NCI-H1092 (cell line): ENCODE results near the gene CCK.
"Not testable (repeated sequence)": the region's sequence is repeated elsewhere in the genome, so short reads cannot be mapped to it uniquely, and the experiment has no call there.

ENCODE experiments used
- DNase-seq: peaks from one replicate; lab custom pipeline; 2025; lab: John Stamatoyannopoulos, UW

The CCK gene, protein sequence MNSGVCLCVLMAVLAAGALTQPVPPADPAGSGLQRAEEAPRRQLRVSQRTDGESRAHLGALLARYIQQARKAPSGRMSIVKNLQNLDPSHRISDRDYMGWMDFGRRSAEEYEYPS

DNA sequence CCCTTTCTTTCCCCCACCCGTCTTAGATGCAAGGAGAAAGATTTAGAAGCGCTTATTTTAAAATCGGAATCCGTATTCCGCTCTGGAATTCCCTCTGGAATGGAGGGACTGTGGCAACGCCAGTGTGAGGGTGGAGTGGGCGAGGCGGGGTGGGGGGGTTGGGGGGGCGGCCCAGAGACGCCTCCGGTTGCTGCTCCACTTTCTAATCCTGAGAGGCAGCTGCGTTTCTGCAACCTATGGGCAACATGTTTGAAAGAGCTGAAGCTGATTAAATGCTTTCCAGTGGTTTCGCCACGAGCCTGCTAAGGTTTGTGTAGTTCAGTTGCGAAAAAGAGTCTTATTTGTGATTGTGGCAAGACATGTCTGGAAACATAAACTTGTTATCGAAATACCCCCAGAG lies at the start of gene CCK:
Gene CCK (minus strand): TSS at position 101 of the 400 bp plus-strand sequence. CDS start 2,555 bp downstream, outside the sequence.
- DNase-seq: no peak

DNA sequence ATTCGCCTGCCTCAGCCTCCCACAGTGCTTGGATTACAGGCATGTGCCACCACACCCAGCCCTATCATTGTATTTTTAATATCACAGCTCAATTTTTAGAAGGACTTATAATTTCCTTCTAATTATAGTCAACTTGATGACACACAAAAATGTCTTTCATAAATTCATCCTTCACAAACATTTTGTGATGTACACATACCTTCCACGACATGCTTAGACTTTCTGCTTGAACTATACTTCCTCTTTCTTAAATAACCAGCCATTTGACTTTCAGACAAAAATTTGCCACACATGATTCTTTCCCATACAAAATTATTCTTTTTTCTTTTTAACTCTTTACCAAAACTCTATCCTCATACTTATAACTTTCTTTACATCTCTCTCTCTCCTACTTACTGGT lies 48.4 kb upstream of the CCK start:
- DNase-seq: no peak

GRCh38 chr3:42308651-42309050 lies 42.7 kb upstream of the CCK start:
- DNase-seq: no peak

DNA sequence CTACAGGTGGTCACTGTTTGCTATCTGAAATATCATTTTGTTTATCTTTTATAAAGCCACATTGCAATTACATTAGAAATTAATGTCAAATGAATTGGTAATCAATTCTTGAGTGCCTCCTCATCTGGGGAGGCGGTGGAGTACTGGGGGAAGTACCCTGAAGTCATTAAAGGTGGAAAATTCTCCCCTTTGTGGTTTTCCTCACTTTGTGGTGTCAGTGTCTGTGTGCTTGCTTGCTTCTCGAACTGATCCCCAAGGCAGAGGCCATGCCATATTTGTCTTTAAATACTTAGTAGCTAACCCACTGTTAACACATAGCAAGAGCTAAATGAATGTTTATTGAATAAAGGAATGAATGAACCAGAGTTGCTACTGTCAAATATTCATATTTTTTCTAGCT lies 40.5 kb upstream of the CCK start:
- DNase-seq: no peak

- DNase-seq: no peak
Observed at GRCh38 chr3:42302924-42303634, 37.1 kb upstream of the CCK start.

DNA sequence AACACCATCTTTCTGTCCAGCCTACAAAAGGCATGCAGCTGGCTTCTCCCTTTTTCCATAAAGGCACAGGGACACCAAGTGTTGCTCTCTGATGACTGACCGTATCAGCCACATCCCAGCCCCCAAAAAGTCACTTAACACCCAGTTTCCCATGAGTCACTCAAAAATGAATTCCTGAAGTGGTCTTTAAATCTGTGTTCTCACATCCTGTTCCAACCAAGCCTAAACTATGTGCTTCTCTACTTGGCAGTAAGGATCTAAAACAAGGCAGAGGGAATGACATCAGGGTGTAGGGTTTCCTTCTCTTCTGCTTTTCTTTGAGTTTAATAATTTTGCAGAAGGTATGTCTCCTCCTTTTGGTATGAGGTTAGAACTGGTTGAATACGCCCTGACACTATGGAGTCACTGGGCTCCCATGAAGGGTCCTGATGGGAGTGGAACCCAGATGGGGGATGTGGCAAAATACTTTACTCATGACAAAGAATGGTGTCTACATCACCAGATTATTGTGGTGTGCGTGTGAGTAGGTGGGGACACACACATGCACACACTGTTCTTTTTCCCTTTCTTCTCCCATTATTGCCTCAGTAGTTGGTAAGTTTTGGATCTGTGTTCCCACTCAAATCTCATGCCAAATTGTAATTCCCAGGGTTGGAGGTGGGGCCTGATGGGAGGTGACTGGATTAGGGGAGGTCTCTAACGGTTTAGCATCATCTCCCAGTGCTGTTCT lies 35.6 kb upstream of the CCK start:
- DNase-seq: no peak

DNA sequence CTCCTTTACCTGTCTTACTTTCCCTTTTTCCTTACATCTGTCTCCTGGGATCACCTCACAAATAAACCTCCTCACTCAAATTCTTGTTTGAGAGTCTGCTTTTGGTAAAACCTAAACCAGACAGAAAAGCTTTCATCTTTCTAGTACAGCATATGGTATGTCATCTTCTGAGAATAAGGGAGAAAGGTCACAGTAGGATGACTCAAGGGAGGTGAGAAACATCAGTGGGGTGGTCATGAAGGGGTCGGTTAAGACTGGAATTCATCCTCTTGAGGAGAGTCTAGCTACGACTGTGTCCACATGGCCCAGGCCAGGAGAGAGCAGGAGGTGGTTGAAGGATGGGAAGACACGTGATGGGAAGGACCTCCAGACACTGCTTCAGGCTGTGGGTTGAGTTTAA lies 34.8 kb upstream of the CCK start:
- no peak for DNase-seq

- no peak for DNase-seq
Observed at GRCh38 chr3:42300013-42300412, 34.0 kb upstream of the CCK start.

- DNase-seq: no peak
Observed at GRCh38 chr3:42298259-42298658, 32.3 kb upstream of the CCK start.

- no peak for DNase-seq
Observed at GRCh38 chr3:42292009-42292408, 26.0 kb upstream of the CCK start.

- no peak for DNase-seq
Observed at GRCh38 chr3:42290966-42291714, 25.2 kb upstream of the CCK start.

- no peak for DNase-seq
Observed at GRCh38 chr3:42289026-42289425, 23.0 kb upstream of the CCK start.

DNA sequence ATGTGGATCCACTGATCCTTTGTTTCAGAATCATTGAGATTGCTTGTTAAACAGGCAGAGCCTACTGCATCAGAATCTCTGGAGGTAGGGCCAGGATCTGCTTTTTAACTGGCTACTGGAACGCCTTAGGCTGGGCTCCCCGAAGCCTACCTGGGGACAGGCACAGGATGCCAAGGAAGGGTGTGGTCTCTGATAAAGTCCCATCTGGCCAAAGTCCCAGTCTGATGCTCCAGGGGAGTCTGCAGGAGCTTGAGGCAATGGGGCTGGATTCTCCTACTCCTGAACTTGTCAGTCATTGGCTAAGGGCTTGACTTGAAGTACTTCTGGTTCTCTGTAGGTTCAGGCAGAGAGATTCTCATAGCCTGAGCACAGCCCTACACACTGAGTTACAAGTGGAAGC lies 22.4 kb upstream of the CCK start:
- no peak for DNase-seq

- not testable (repeated sequence) for DNase-seq
Observed at GRCh38 chr3:42287423-42287822, 21.4 kb upstream of the CCK start.

DNA sequence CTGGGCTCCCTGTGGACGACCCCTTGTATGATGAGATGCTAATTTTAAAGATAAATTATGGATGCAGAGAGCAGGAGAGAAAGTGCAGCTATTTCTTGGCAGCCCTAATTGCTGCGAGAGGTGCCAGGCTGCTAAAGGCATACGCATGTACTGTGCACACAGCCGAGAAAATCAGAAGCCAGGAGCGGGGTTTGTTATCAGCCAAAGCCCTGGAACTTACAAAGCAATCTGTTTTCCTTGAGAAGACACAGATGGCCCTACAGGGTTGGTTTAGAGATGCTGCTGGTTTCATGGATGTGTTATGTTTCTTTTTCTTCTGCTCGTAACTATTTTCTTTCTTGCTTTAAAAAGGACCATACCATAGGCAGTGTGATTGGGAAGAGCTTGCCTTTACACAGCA lies 11.7 kb upstream of the CCK start:
- no peak for DNase-seq

- DNase-seq: no peak
Observed at GRCh38 chr3:42276141-42277132, 10.5 kb upstream of the CCK start.

GRCh38 chr3:42275217-42275616 lies 9.2 kb upstream of the CCK start:
- DNase-seq: no peak

DNA sequence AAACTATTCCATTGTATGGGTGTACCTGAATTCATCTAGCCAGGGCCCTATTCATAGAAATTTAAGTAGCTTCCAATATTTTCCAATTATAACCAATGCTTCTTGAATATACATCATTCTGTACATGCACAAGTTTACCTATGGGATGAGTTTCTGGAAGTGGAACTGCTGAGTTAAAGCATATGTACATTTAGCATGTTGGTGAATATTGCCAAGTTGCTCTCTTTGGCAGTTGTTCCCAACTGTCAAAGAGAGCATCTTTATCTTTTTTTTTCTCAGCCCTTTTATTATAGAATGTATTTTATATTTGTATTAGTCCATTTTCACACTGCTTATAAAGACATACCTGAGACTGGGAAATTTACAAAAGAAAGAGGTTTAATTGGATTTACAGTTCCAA lies 8.3 kb upstream of the CCK start:
- no peak for DNase-seq

DNA sequence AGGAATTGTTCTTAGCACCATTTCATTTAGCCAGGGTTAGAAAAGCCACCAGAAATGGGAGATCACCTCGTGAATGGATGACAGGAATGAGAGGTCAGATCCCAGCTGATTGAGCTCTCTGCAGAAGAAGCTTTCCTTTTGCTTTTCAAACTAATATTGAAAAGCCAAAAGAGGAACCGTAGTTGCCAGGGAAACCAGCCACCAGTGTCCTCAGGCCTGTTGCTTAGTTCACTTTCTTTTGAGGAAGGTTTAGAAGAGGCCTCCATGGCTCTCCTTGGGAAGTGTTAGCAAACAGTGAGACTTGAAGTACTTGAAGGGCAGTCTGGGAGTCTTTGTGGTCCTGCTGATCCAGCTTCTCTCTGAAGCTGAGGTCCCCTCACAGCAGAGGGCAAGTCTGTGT lies 7.4 kb upstream of the CCK start:
- no peak for DNase-seq

GRCh38 chr3:42271786-42272185 lies 5.8 kb upstream of the CCK start:
- DNase-seq: no peak

GRCh38 chr3:42270561-42270960 lies 4.6 kb upstream of the CCK start:
- DNase-seq: peak; percentile 46

DNA sequence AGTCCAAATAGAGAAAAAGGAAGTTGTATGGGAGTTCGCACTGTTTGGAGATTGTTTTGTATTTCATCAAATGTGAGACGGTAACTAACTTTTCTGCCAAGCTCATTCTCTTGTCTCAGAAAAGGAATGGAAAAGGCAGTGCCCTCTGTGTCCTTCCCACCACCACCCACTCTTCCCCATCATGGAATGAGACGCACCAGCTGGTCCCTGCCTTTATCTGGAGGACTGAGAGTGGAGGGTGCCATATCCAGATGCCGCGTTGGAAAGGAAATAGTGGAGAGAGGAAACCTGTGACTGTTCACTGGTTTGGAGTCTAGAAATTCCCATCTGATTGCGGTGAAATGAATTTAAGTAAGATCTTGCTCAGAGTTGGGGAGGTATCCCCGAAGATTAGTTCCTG lies 3.7 kb upstream of the CCK start:
- DNase-seq: no peak
